Measurements from ENCODE around the gene PPP1R14B. TPM values are rescaled to one million over a fixed set of nuclear protein-coding genes. Genes with fewer than 3 reads are reported as not detected.
"Not testable (repeated sequence)": the region's sequence is repeated elsewhere in the genome, so short reads cannot be mapped to it uniquely, and the experiment has no call there.

Gene PPP1R14B
- total and polyA plus RNA-seq, 2 of the 13 experiments (the other 11 are each of a cell fraction or from before 2014, with no cell fraction given), result 110 to 148 TPM

DNA sequence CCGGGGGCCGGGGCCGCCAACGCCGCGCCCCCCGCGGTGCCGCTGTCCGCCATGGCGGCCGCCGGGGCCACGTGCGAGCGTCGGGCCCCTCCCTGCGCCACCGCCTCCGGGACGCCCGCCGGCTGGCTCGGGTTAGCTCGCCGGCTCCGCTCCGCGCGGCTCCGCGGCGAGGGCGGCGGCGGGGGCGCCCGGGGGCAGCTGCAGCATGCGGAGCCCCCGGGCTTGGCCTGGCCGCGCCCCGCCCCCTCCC lies 197 bp downstream of the PPP1R14B start:
- H3K27me3 ChIP-seq (ENCODE audit: control insufficient read depth in 1 of 2, insufficient read depth in 2 of 2, low read length in 2 of 2); DNase-seq (ENCODE audit: low spot score); H3K9me3 ChIP-seq (ENCODE audit: low read length); H4K20me1 ChIP-seq (ENCODE audit: insufficient read depth, low read length); H3K4me2 ChIP-seq (ENCODE audit: low read depth, low read length); H2AFZ ChIP-seq (ENCODE audit: low read length); BruUV-seq (replicated peaks); ATAC-seq; CTCF ChIA-PET (ENCODE audit: low intra/inter-chr PET ratio, low total read pairs); FAIRE-seq; in situ Hi-C loops (cut with HindIII; ENCODE audit: extremely low pct_ligation_motif_present, low pct_unique_long_range_greater_than_20kb): not testable (repeated sequence)
- Histone ChIP-seq H3K9ac (ENCODE audit: insufficient read depth, low read depth, low read length) (peak overlapping the region; percentile 79), H3K79me2 (ENCODE audit: insufficient read depth, low read length) (peaks cover 26% of the 10 kb centered on the region), H3K4me1 (ENCODE audit: insufficient read depth, low read length) (peaks cover 66% of the 10 kb centered on the region), H3K27ac (ENCODE audit: extremely low read length, insufficient read depth, low read length) (peak overlapping the region; percentile 68), H3K36me3 (replicated peaks in 1 of 2; ENCODE audit: control insufficient read depth in 1 of 2, insufficient read depth in 2 of 2, low read length in 2 of 2) (peaks cover 0 to 11% of the 10 kb centered on the region in 2 experiments; a peak in 2 of 5 replicates), H3K4me3 (replicated peaks in 1 of 3; ENCODE audit: insufficient read depth in 1 of 3, low read depth in 2 of 3, low read length in 3 of 3) (peak overlapping the region; percentile 76 to 95 (median 79); a peak in 4 of 6 replicates)
- TF ChIP-seq, protein P1, sequence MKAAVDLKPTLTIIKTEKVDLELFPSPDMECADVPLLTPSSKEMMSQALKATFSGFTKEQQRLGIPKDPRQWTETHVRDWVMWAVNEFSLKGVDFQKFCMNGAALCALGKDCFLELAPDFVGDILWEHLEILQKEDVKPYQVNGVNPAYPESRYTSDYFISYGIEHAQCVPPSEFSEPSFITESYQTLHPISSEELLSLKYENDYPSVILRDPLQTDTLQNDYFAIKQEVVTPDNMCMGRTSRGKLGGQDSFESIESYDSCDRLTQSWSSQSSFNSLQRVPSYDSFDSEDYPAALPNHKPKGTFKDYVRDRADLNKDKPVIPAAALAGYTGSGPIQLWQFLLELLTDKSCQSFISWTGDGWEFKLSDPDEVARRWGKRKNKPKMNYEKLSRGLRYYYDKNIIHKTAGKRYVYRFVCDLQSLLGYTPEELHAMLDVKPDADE (CRISPR knock-in tag; IDR thresholded peaks at IDR 0.05), result 0 out of 2 replicates have a peak, but pooled peaks have one; percentile 41
- TF ChIP-seq YEATS4 (CRISPR knock-in tag; IDR thresholded peaks at IDR 0.05; ENCODE audit: borderline replicate concordance) (peak; percentile 10; the same call in 1 of the 2 replicates), ZNF777 (CRISPR knock-in tag; IDR thresholded peaks at IDR 0.05) (peak; percentile 14; the same call in 1 of the 2 replicates), ZFP36 (IDR thresholded peaks at IDR 0.05; ENCODE audit: borderline replicate concordance, low read depth, low read length, partially characterized antibody) (peak; percentile 63), ZBTB2 (CRISPR knock-in tag; IDR thresholded peaks at IDR 0.05; ENCODE audit: low read depth) (peak; percentile 66; the same call in 1 of the 2 replicates), TMF1 (CRISPR knock-in tag; IDR thresholded peaks at IDR 0.05; ENCODE audit: low read depth) (0 out of 2 replicates have a peak, but pooled peaks have one; percentile 31), YY1 (IDR thresholded peaks at IDR 0.05; ENCODE audit: insufficient read depth, insufficient replicate concordance, low read depth, low read length) (peak; percentile 7)
- intact Hi-C loops (cut with micrococcal nuclease; ENCODE audit: unreplicated experiment), result loop anchor here (5.0 kb wide), 1 partner anchor 56 kb away; the partner anchor contains the start of gene CATSPERZ
- POLR2A ChIA-PET, result interaction anchor here (1.2 to 8.3 kb wide), 7 partner anchors 9 to 71 kb away, joined by 5 to 113 read pairs (median 7); partner anchors contain the start of genes NUDT22, PRDX5, STIP1 and TRMT112
- WGBS (ENCODE audit: low lambda C conversion rate), result 0% methylated on average over 6 of the region's 43 CpGs

All from HepG2 (cell line).